OCI-M1 (cell line): ENCODE measurements around the gene CCDC74A.
"Not testable (repeated sequence)": the region's sequence is repeated elsewhere in the genome, so short reads cannot be mapped to it uniquely, and the experiment has no call there.

Experiments
- DNase-seq: peaks from one replicate; lab custom pipeline; 2025; lab: John Stamatoyannopoulos, UW

Gene CCDC74A

GRCh38 chr2:131527131-131528001, at the start of gene CCDC74A:
TSS of gene CCDC74A (plus strand) at chr2:131527888. CDS start at chr2:131527971, 83 bp downstream.
- peak; percentile 76 for DNase-seq

DNA sequence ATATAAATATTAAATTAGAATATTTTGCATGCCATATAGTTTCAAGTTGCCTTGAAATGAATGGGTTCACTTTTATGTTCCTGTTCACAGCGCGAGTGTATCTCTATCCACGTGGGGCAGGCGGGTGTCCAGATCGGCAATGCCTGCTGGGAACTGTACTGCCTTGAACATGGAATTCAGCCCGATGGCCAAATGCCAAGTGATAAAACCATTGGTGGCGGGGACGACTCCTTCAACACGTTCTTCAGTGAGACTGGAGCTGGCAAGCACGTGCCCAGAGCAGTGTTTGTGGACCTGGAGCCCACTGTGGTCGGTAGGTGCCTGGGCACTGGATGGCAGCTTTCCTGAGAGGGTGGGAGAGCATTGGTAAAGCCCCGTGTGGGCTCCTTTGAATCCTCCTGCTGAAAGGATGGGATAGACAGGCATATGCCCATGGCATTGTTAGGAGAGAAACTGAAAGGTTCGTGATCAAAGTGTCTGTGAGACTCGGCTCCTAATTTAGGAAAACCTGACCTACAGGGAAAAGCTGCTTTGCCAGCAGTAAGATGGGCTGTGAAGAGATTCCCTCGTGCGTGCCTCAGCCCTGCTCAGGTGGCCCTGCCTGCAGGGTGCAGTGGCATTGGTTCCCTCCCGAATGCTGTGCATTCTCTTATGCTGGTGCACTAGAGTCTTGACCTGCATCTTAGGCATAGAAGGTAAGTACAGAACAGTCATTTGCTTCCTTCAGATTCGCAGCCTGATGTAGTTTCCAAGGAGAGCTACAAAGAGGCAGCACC, 49.4 kb upstream of the CCDC74A start:
- DNase-seq, result not testable (repeated sequence)

- DNase-seq, result not testable (repeated sequence)
These were observed 48.7 kb upstream of the CCDC74A start for GRCh38 chr2:131478850-131479461.

GRCh38 chr2:131480351-131480750, 47.3 kb upstream of the CCDC74A start:
- not testable (repeated sequence) for DNase-seq

- DNase-seq, result not testable (repeated sequence)
These were observed 45.1 kb upstream of the CCDC74A start for GRCh38 chr2:131482506-131483155.

GRCh38 chr2:131483981-131484820, 43.5 kb upstream of the CCDC74A start:
- DNase-seq, result not testable (repeated sequence)

GRCh38 chr2:131484906-131485460, 42.7 kb upstream of the CCDC74A start:
- DNase-seq, result not testable (repeated sequence)

GRCh38 chr2:131486201-131486902, 41.3 kb upstream of the CCDC74A start:
- not testable (repeated sequence) for DNase-seq

DNA sequence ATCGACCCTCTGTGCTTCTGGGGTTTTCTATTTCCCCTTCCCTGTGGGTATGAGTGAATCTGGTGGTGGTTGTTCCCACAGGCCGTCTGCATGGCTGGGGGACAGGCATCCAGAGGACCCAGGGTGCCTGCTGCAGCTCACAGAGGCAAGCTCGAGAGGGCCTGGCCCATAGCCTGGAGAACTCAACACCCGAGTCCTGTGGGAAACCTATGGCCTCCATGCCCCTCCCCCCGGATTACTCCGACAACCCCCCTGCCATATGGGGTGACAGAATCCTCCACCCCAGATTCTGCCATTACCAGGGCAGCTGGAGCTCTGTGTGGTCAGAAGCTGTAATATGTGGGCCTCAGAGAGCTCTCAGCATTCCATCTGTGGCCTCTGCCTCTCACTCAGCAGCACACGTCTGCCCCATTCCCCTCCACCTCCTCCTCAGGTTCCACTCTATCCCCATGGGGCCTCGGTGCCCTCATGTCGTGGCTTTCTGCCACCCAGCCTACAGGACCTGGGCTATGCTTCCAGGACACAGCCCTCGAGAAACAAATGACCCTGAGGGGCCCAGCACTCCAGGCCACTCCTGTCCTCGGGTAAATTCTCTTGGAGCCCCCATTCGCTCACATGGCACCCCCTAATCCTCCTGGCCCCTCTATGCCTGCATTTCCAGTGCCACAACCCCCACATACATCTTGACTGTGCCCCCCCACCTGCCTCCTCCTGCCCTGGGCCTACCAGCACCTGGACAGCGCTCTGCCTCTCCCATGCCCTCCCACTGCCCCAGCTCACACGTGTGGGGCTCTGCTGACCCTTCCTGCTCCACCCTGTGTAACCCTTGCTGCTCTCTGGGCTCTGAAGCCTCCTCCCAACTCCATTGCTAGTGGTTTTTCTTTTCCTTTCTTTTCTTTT, 39.1 kb upstream of the CCDC74A start:
- DNase-seq, result no peak

GRCh38 chr2:131490616-131491468, 36.8 kb upstream of the CCDC74A start:
- peak; percentile 44 for DNase-seq

GRCh38 chr2:131491469-131491836, 36.2 kb upstream of the CCDC74A start:
- peak; percentile 44 for DNase-seq

GRCh38 chr2:131492015-131492417, 35.7 kb upstream of the CCDC74A start, which contains the start of gene MZT2A:
TSS of gene MZT2A (minus strand) at chr2:131492397. CDS start at chr2:131492376, 21 bp downstream.
- DNase-seq, result not testable (repeated sequence)

DNA sequence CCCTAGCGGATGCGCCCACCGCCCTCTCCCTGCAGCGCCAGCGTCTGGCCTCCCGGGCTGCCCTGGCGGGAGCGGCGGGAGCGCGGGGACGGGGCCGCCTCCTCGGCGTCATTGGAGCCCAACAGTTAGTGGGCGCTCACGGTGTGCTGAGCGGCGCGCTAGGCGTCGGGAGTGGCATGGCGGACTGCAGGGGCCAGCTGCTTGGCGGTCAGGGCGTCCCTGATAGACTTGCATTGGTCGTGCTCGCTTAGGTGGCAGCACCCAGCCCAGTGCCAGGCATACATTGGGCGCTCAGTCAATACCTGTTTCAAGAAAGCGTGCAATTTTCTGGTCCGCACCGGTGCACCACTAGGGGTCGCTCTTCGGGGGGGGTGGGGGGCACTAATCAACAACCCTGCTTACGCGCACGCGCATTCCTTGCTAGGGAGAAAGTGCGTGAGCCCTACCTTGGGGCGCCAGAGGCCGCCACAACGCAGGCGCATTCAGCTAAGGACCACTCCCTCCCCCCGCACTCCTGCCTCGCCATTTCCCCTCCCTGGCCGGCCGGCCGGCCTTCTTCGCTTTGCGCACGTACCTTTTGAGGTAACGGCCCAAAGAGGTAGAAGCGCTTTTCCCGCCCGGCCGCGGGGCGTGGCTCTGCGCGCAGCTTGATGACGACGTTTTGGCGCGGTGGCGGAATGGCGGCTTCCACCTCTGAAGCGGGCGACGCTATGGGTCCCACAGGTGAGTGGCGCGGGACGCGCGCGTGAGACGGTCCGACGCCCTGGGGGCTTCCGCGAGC, 35.1 kb upstream of the CCDC74A start:
- peak; percentile 96 for DNase-seq

GRCh38 chr2:131493199-131493968, 34.3 kb upstream of the CCDC74A start:
- DNase-seq, result peak; percentile 8

DNA sequence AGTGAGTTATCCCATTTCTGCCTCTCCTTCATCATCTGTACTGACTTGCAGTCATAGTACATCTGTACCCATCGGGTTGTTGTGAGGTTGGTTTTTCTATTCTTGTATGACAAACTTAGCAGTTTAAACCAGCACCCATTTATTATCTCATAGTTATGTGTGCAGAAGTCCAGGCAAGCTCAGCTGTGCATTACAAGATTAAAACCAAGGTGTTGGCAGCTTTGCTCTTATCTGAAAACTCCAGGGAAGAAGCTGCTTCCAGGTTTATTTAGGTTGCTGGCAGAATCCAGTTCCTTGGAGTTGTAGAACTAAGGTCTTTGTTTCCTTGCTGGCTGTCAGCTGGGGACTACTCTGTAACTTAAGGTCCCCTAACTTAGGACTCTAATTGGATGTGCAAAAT, 32.2 kb upstream of the CCDC74A start:
- not testable (repeated sequence) for DNase-seq

- DNase-seq, result not testable (repeated sequence)
These were observed 29.2 kb upstream of the CCDC74A start for GRCh38 chr2:131498321-131498973.
